HG02973 (cell line): ENCODE results near the gene LARGE1.

Source experiments
- ATAC-seq: cut with Tn5 transposase; IDR thresholded peaks from one replicate; pipeline ENCODE4 v1.9.1; 2021; ENCODE audit warnings: moderate library complexity; ENCODE audit not compliant: unreplicated experiment

LARGE1 gene

DNA sequence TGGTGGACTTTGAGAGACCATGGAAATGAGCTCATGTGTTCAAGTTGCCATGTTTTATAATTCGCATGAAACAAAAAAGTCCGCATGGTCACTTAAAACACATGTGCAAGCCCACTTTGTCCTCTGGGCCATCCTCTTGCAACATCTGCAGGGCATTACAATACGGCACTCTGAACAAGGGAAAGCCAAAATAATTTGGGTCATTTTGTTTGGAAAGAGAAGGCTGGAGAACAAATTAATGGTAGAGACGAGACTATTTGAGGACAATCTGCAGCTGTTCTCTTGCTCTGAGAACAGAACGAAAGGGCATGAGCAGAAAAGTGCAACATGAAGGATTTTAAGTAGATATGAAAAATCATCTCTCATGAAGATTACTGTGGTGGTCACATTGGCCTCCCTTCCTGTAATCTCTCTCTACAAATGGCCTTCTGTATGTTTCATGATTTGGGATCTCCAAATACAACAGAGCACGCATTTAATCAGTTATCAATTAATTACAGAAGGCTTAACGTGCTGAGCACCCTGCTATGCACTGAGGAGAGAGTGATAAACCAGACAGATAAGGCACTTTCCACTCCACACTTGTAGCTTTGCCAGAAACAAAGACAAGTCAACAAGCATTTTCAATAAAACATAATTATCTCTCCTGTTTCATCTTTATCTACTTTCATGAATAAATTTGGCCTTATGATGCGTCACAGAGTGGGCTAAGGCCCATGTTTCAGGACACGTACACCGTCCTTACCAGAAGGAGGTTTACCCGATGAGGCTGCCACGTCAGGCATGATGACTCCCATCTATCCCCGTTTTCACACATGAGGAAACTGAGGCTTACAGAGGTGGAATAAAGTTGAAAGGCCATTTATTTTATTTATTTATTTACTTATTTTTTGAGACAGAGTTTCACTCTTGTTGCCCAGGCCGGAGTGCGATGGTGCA is 384.1 kb downstream of the LARGE1 start:
- ATAC-seq, result no peak

- no peak for ATAC-seq
These were observed 390.7 kb downstream of the LARGE1 start for GRCh38 chr22:33529424-33530113.

GRCh38 chr22:33528183-33528582 is 392.1 kb downstream of the LARGE1 start:
- no peak for ATAC-seq

GRCh38 chr22:33526434-33527107 is 393.7 kb downstream of the LARGE1 start:
- ATAC-seq, result no peak

GRCh38 chr22:33524511-33525260 is 395.6 kb downstream of the LARGE1 start:
- no peak for ATAC-seq

DNA sequence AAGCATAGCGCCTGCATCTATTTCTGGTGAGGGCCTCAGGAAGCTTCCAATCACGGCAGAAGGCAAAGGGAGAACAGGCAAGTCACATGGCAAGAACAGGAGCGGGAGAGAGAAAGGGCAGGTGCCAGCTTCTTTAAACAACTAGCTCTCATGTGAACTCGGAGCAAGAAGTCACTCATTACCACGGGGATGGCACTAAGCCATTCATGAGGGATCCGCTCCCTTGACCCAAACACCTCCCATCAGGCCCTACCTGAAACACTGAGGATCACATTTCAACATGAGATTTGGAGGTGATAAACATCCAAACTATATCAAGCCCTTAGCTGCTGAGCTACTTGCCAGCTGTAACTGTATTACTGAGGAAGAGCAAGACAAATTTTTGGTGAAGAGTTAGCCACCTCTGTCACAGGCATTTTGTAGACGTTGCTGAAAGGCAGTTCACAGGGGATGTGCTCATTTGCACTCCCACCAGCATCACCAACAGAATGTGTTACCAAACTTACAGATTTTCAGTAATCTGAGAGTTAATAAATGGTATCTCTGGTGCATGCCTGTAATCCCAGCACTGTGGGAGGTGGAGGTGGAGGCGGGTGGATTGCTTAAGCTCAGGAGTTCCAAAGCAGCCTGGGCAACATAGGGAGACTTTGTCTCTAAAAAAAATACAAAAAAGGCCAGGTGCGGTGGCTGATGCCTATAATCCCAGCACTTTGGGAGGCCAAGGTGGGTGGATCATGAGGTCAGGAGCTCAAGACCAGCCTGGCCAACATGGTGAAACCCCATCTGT is 398.2 kb downstream of the LARGE1 start:
- ATAC-seq, result no peak

DNA sequence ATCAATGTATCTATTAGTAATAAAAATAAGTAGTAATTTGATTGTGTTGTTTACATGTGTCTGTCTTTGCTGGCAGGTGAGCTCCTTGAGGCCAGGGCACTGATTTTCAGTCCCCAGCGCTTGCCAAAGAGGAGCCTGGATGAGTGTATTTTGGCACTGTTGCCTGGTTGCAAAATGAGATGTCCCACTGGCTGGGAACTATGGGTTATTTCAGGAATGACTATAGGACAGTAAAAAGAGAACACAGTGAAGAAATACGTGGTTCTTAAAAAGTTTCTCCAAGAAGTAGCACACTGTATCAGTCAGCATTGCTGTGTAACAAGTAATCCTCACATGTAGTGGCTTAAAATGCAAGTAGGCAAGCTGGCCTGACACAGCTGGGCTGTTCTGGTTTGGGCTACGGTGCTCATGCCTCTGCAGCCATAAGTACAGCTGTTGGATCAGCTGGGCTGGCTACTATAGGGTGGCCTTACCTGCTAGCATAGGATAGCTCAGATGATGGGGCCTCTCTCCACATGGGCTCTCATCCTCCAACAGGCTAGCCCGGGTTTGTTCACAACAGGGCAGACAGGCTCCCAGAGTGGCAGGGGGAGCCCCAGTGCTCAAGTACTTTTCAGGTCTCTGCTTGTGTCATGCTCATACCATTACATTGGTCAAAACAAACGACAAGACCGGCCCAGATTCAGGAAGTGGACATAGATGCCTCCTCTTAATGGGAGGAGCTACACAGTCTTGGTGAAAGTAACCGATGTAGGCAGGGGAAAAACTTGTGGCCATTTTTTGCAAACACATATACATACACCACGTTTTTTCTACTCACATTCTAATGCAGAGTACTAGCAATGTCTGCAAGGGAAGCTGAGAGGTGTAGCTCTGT is 399.1 kb downstream of the LARGE1 start:
- ATAC-seq, result no peak

DNA sequence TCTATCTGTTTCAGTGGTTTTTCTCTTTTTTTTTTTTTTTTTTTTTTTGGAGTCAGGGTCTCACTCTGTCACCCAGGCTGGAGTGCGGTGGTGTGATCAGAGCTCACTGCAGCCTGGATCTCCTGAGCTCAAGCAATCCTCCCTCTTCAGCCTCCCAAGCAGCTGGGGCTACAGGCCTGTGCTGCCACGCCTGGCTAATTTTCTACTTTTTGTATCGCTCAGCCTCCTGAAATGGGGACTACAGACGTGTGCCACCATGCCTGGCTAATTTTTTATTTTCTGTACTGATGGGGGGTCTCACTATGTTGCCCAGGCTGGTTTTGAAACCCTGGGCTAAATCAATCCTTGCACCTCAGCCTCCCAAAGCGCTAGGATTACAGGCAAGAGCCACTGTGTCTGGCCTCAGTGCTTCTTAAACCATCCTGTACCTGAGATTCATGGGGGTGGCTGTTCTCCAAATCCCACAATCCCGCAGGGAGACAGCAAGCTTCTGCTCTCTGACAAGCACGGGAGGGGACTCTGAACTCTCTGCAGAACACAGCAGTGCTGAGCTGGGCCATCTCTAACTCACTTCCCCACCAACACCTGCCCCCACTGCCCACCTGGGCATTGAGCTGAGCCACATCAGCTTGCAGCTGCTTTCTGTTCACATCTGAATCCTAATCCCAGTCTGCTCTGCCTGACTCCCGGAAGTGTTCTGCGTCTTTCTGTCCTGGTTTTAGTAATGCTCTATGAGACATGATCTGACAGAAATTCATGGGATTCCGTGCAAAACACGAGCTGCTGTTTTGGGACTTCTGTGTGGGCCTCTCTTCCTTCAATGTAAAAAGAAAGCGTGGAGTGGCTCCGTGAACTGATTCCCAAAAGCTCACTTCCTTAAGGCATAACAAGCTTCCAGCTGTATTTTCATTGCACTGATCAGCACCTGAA is 400.0 kb downstream of the LARGE1 start:
- no peak for ATAC-seq

DNA sequence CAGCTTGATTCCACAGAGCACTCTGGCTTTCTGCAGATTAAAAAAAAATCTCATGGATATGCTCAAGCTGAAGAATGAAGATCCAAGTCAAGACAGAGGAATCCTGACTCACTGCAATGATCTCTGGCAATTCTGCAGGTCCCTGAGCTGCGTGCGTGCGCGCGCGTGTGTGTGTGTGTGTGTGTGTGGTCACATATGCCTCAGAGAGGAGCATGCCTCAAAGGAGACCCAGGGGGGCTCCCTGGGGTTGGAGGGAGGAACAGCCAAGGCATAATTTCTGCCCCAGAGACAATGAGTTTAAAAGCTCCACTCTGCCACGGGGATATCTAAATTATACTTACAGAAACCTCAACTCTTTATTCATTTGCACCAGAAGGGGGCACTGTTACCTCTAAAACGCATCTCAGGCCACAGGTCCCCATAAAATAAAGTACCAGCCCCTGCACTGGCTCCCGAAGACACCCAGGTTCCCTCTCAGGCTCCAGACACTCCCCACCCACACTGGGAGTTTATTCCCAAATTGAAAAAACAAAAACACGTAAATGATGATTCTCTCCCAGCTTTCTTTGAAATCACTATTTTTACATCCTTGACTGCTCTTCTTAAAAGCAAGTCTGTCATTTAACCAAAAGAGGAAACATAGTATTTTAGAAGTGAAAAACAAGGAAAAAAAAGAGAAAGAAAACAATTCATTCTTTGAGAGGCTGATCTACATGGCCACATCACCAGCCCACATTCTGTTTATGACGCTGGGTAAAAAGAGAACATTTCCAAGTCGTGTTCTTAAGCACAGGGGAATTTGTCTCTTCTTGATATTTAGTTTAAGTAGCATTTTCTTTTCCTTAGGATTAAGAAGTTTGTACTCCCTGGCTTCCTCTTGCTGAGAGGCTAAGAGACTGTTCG is 401.0 kb downstream of the LARGE1 start:
- ATAC-seq, result no peak

GRCh38 chr22:33518405-33518804 is 401.9 kb downstream of the LARGE1 start:
- no peak for ATAC-seq

DNA sequence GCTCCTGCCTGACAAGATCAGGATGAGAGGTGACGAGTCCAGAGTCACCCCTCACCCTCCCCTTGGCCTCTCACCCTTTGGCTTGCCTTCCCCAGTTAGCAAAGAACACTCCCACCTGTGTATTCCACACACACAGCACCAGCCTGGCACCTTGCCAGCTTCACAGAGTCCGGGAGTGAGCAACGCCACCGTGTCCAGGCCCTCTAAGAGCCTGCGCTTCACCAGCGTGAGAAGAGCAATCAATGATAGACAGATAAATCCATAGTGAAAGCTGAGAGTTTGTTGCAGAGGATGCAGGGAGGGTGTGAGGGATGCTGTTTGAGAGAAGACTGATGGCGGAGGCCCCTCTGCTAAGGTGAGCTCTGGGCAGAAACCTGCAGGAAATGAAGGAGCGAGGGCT is 404.5 kb downstream of the LARGE1 start:
- no peak for ATAC-seq

DNA sequence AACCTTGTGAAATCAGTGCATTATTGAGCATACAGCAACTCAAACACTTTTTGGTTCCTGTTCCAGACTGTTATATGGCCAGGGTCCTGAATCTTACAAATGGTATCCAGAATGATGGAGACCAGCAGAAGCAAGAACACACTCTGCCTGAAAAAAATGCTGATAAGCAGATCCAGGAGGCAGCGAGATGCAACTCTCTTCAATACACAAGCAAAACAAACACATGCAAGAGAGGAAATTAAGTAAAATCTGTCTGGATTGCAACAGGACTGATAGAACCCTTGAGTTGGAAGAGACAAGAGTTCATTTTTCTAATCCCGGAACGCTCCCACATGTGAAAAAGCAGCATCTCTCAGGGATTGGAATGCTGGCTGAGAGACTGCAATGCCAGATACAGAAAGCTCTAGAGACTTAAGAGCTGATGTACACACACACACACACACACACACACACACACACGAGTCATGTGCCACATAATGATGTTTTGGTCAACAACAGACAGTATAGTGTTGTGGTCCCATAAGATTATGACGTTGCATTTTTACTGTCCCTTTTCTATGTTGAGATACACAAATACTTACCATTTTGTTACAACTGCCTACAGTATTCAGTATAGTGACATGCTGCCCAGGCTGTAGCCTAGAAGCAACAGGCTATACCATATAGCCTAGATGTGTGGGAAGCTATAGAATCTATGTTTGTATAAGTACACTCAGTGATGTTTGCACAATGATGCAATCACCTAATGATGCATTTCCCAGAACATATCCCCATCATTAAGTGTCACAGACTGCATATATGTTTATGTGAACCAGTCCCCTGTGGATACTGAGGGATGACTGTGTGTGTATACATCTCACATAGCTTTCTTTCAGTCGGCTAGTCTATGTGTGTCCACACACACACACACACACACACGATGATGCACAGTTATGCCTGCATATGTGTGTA is 406.6 kb downstream of the LARGE1 start:
- no peak for ATAC-seq

GRCh38 chr22:33512908-33513307 is 407.4 kb downstream of the LARGE1 start:
- no peak for ATAC-seq

DNA sequence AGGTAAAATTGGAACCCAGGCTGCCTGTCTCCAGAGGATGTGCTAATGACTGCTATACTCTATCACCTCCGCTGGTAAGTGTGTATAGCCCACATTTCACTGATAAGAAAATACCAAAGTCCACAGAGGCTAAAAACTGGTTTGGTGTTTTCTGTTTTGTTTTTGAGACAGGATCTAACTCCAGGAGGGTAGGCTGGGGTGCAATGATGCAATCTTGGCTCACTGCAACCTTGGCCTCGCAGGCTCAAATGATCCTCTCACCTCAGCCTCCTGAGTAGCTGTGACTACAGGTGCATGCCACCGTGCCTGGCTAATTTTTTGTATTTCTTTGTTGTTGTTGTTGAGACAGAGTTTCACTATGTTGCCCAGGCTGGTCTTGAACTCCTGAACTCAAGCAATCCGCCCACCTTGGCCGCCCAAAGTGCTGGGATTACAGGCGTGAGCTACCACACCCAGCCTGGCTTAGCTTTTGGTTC is 409.8 kb downstream of the LARGE1 start:
- ATAC-seq, result no peak

GRCh38 chr22:33504941-33505625 is 415.2 kb downstream of the LARGE1 start:
- no peak for ATAC-seq
